GM21619 (cell line): ENCODE measurements around the gene CCNDBP1.

Experiments used
- ATAC-seq: cut with Tn5 transposase; IDR thresholded peaks from one replicate; pipeline ENCODE4 v1.9.1; 2021; ENCODE audit not compliant: unreplicated experiment

Gene CCNDBP1

GRCh38 chr15:43243020-43243645 is 57.9 kb downstream of the CCNDBP1 start:
- ATAC-seq, result no peak

GRCh38 chr15:43244092-43244491 is 58.9 kb downstream of the CCNDBP1 start:
- ATAC-seq, result no peak

DNA sequence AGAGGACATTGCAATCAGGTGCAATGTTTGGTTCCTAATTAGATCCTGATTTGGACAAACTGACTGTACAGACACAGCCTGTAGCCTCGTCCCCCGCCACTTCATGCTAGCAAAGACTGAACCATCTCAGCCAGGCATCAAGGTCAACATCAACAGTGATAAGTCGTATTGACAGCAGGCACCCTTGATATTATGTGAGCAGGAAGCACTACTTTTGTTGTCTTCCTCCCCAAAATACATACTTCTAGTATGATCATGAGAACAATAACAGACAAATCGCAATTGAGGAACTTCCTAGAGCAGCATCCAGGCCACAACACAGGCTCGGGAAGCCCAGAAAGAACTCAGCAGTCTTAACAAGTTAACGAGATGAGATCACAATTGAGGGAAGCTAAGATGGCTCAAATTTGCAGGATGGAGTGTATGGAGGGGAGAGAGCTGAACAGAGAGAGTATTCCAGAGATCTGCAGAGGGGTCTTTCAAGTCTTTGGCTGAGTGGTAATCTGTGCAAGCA is 61.1 kb downstream of the CCNDBP1 start:
- no peak for ATAC-seq
